ENCODE results near the gene F8. TPM values are rescaled to one million over a fixed set of nuclear protein-coding genes. Genes with fewer than 3 reads are reported as not detected.

Gene F8
- total and polyA plus RNA-seq, 4 donors: 6.1 to 38.1 (median 7.6) TPM

DNA sequence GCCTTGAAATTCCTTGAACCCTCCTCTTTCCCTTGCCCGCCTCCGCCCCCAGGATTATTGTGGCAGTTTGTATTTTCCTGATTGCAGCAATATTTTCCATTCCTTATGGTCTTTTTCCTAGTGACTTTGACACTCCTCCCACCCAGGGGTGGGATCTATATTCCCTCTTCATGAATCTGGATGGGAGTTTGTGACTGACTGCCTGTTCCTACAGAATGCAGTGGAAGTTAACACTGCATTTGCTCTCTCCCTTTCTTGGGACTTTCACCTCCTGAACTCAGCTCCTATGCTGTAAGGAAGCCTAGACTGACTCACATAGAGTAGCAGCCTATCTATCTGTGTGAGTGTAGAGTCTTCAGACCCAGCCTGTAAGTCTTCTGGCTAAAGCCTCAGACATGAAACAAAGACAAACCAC is 6.4 kb upstream of the F8 start:
- 81 to 87% methylated on average over 2 of the region's 2 CpGs for WGBS, 2 donors
- H3K4me3 ChIP-seq: no peak overlapping the region
- peak overlapping the region in 1 of 2 donors; percentile 100 for H3K27ac ChIP-seq (ENCODE audit: low read depth in 1 of 2, low read length in 1 of 2)
- no peak for ATAC-seq (ENCODE audit: insufficient read depth, low FRiP score)
- peaks cover 0 to 2% (median under 1%) of the 10 kb centered on the region in 4 donors for H3K9me3 ChIP-seq (ENCODE audit: control insufficient read depth in 4 of 4, insufficient read depth in 3 of 4, low read length in 3 of 4)
- no peaks in the 10 kb centered on the region for H3K27me3 ChIP-seq (ENCODE audit: control insufficient read depth in 3 of 3, insufficient read depth in 3 of 3, low read length in 2 of 3)
- H3K36me3 ChIP-seq (ENCODE audit: control insufficient read depth in 4 of 4, insufficient read depth in 4 of 4, low read length in 4 of 4): peaks cover 0 to 3% (median 0%) of the 10 kb centered on the region in 4 donors
- peak in 1 of 3 donors; percentile 3 for DNase-seq
- TF ChIP-seq CTCF (IDR thresholded peaks at IDR 0.05; ENCODE audit: control extremely low read depth, extremely low read depth): no peak
- peaks cover 0 to 2% (median 0%) of the 10 kb centered on the region in 5 donors for H3K4me1 ChIP-seq (ENCODE audit: control insufficient read depth in 5 of 5, insufficient read depth in 5 of 5, low read length in 5 of 5)
- no peak overlapping the region for H3K9ac ChIP-seq (ENCODE audit: insufficient read depth in 1 of 2, low read length in 2 of 2)

- 35 to 58% methylated on average over 3 of the region's 3 CpGs for WGBS, 2 donors
- H3K9ac ChIP-seq (ENCODE audit: insufficient read depth in 1 of 2, low read length in 2 of 2): peak overlapping the region in 1 of 2 donors; percentile 62
Observed at GRCh38 chrX:155028129-155028528, 5.6 kb upstream of the F8 start.

DNA sequence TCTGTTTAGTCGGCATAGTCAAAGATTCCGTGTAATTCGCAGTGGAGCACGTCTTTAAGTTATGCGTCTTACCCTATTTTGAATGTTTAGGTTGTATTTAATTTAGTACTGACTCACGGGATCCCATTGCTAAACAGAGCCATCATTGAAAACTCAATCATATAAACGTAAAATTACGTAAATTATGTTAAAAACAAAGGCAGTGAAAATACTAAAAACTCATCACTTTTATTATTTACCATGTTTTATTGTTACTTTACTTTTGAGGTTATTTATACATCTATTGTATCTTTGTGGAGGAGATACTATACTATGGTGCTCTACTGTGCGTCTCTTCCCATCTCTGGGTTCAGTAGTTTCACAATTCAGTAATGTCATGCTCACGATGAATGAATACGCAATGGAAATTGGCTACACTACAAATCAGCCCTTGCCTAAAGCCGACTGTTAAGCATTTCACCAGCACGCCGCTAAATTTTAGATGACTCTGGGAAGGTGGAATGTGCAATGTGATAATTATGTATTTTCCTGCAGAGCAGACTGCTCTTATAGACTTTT is 5.1 kb upstream of the F8 start:
- H3K36me3 ChIP-seq (ENCODE audit: control insufficient read depth in 4 of 4, insufficient read depth in 4 of 4, low read length in 4 of 4): no peaks in the 10 kb centered on the region
- peak; percentile 23 to 86 (median 80) for DNase-seq
- H3K27ac ChIP-seq (ENCODE audit: low read depth in 1 of 2, low read length in 1 of 2): peak overlapping the region; percentile 97 to 100
- H3K4me3 ChIP-seq: peak overlapping the region; percentile 64
- H3K4me1 ChIP-seq (ENCODE audit: control insufficient read depth in 5 of 5, insufficient read depth in 5 of 5, low read length in 5 of 5): peaks cover 0 to 2% (median 0%) of the 10 kb centered on the region in 5 donors
- ATAC-seq (ENCODE audit: insufficient read depth, low FRiP score): no peak
- peaks cover 0 to 2% (median under 1%) of the 10 kb centered on the region in 4 donors for H3K9me3 ChIP-seq (ENCODE audit: control insufficient read depth in 4 of 4, insufficient read depth in 3 of 4, low read length in 3 of 4)
- H3K27me3 ChIP-seq (ENCODE audit: control insufficient read depth in 3 of 3, insufficient read depth in 3 of 3, low read length in 2 of 3): no peaks in the 10 kb centered on the region
- H3K9ac ChIP-seq (ENCODE audit: insufficient read depth in 1 of 2, low read length in 2 of 2): peak overlapping the region; percentile 60 to 98
- TF ChIP-seq CTCF (IDR thresholded peaks at IDR 0.05; ENCODE audit: control extremely low read depth, extremely low read depth): no peak
- 1 to 31% methylated on average over 14 of the region's 14 CpGs for WGBS, 2 donors

More at GRCh38 chrX:155028129-155028528, 5.6 kb upstream of the F8 start:
- Histone ChIP-seq H3K27me3 (ENCODE audit: control insufficient read depth in 3 of 3, insufficient read depth in 3 of 3, low read length in 2 of 3) (no peaks in the 10 kb centered on the region), H3K4me3 (no peak overlapping the region), H3K36me3 (ENCODE audit: control insufficient read depth in 4 of 4, insufficient read depth in 4 of 4, low read length in 4 of 4) (no peaks in the 10 kb centered on the region), H3K27ac (ENCODE audit: low read depth in 1 of 2, low read length in 1 of 2) (peak overlapping the region; percentile 40 to 100), H3K9me3 (ENCODE audit: control insufficient read depth in 4 of 4, insufficient read depth in 3 of 4, low read length in 3 of 4) (peaks cover 0 to 2% (median under 1%) of the 10 kb centered on the region in 4 donors), H3K4me1 (ENCODE audit: control insufficient read depth in 5 of 5, insufficient read depth in 5 of 5, low read length in 5 of 5) (peaks cover 0 to 2% (median 0%) of the 10 kb centered on the region in 5 donors)
- ATAC-seq (ENCODE audit: insufficient read depth, low FRiP score) (no peak), DNase-seq (no peak)
- TF ChIP-seq CTCF (IDR thresholded peaks at IDR 0.05; ENCODE audit: control extremely low read depth, extremely low read depth): no peak

All from lung (tissue), 12 donors.